ENCODE results near the gene XRN2. TPM values are rescaled to one million over a fixed set of nuclear protein-coding genes. Genes with fewer than 3 reads are reported as not detected.

Gene XRN2
- total RNA-seq, 4 donors from 2014 or later: 56.7 to 81.4 (median 73.0) TPM

GRCh38 chr20:21315138-21315537 is 12.0 kb downstream of the XRN2 start:
- TF ChIP-seq CTCF (IDR thresholded peaks at IDR 0.05; ENCODE audit: low read depth): no peak

- no peak for TF ChIP-seq CTCF (IDR thresholded peaks at IDR 0.05; ENCODE audit: low read depth)
Observed at GRCh38 chr20:21322083-21322710, 19.1 kb downstream of the XRN2 start.

- TF ChIP-seq CTCF (IDR thresholded peaks at IDR 0.05; ENCODE audit: low read depth): no peak
Observed at GRCh38 chr20:21322921-21323331, 19.8 kb downstream of the XRN2 start.

- TF ChIP-seq CTCF (IDR thresholded peaks at IDR 0.05; ENCODE audit: low read depth): no peak
Observed at GRCh38 chr20:21323640-21324039, 20.5 kb downstream of the XRN2 start.

DNA sequence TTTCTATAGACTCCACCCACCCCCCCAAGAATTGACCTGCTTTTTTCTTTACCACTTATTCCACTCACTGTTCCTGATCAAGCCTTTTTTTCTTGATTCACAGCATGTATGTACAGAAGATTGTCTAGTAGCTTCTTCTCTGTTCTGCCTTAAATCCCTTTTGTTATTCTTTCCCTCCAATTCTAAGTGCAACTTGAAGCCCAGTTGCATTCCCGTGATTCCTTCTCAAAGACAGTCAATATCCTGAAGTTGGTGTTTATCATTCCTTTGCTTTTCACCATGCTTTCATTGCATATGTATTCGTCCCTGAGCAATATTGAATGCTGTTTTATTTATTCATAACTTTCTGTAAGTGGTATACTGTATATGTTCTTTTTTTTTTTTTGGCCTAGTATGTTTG is 21.0 kb downstream of the XRN2 start:
- TF ChIP-seq CTCF (IDR thresholded peaks at IDR 0.05; ENCODE audit: low read depth): no peak

- no peak for TF ChIP-seq CTCF (IDR thresholded peaks at IDR 0.05; ENCODE audit: low read depth)
Observed at GRCh38 chr20:21325296-21325695, 22.2 kb downstream of the XRN2 start.

- no peak for TF ChIP-seq CTCF (IDR thresholded peaks at IDR 0.05; ENCODE audit: low read depth)
Observed at GRCh38 chr20:21326700-21327099, 23.6 kb downstream of the XRN2 start.

Measured in subcutaneous adipose tissue (tissue), 4 donors.